DOHH2 (cell line): ENCODE results near the gene ESPN.

ENCODE experiments used
- H3F3A ChIP-seq: fragments of 200-600 bp; sonication (generic), shearing (Covaris generic); 2 replicates; pipeline ENCODE4 v1.6.0; 2016; ENCODE audit warnings: antibody characterized with exemption, mild to moderate bottlenecking; ENCODE audit not compliant: control insufficient read depth, insufficient read depth
- H3K27ac ChIP-seq: fragments of 200-600 bp; sonication (generic); 2 replicates; pipeline ENCODE4 v1.5.1; 2014; ENCODE audit warnings: low read depth, mild to moderate bottlenecking, low read length, moderate library complexity
- H3K27me3 ChIP-seq: fragments of 200-600 bp; sonication (generic); 2 replicates; pipeline ENCODE4 v1.6.1; 2014; ENCODE audit warnings: mild to moderate bottlenecking, low read length, mixed read lengths; ENCODE audit not compliant: control insufficient read depth
- H3K36me3 ChIP-seq: fragments of 200-600 bp; sonication (generic); 2 replicates; pipeline ENCODE4 v1.6.1; 2014; ENCODE audit warnings: mild to moderate bottlenecking, low read length, moderate library complexity, mixed read lengths; ENCODE audit not compliant: control insufficient read depth
- H3K4me1 ChIP-seq: fragments of 200-600 bp; sonication (generic); 2 replicates; pipeline ENCODE4 v1.6.1; 2014; ENCODE audit warnings: mild to moderate bottlenecking, low read length, mixed read lengths; ENCODE audit not compliant: control insufficient read depth
- H3K4me2 ChIP-seq: fragments of 200-600 bp; sonication (generic); 2 replicates; pipeline ENCODE4 v1.6.0; 2014; ENCODE audit warnings: mild to moderate bottlenecking, low read length, moderate library complexity
- H3K4me3 ChIP-seq: fragments of 200-600 bp; sonication (generic); 2 replicates; pipeline ENCODE4 v1.5.1; 2014; ENCODE audit warnings: mild to moderate bottlenecking, low read length, mixed read lengths
- H3K79me2 ChIP-seq: fragments of 200-600 bp; sonication (generic); 2 replicates; pipeline ENCODE4 v1.6.1; 2014; ENCODE audit warnings: mild to moderate bottlenecking, low read length, mixed read lengths; ENCODE audit not compliant: control insufficient read depth
- H3K9me2 ChIP-seq: fragments of 200-600 bp; sonication (generic); replicated peaks from 2 replicates; pipeline ENCODE4 v1.6.1; 2014; ENCODE audit warnings: mild to moderate bottlenecking, low read length, mixed read lengths; ENCODE audit not compliant: control insufficient read depth
- H3K9me3 ChIP-seq: fragments of 200-600 bp; sonication (generic); 2 replicates; pipeline ENCODE4 v1.6.1; 2014; ENCODE audit warnings: antibody characterized with exemption, low read length, mixed read lengths; ENCODE audit not compliant: control insufficient read depth, insufficient read depth
- H4K20me1 ChIP-seq: fragments of 200-600 bp; sonication (generic); 2 replicates; pipeline ENCODE4 v1.6.0; 2014; ENCODE audit warnings: low read depth, mild to moderate bottlenecking, antibody characterized with exemption, low read length, moderate library complexity; ENCODE audit not compliant: control insufficient read depth, insufficient read depth
- EZH2phosphoT487 ChIP-seq: fragments of 200-600 bp; sonication (generic); IDR thresholded peaks from 2 replicates; pipeline ENCODE4 v1.6.1; 2017; ENCODE audit warnings: borderline replicate concordance, mild to moderate bottlenecking, antibody characterized with exemption, low read length, moderate library complexity, mixed read lengths
- TF ChIP-seq, protein P1 (sequence below): fragments of 200-600 bp; sonication (generic); IDR thresholded peaks from one replicate; pipeline ENCODE4 v1.5.1; 2014; ENCODE audit warnings: antibody characterized with exemption, mild to moderate bottlenecking, low read depth, low read length; ENCODE audit not compliant: poor library complexity, severe bottlenecking

The ESPN gene

GRCh38 chr1:6487804-6488484 lies 63.4 kb downstream of the ESPN start:
- Histone ChIP-seq H3K9me2 (no peaks in the 10 kb centered on the region), H3K9me3 (no peaks in the 10 kb centered on the region), H3F3A (peaks cover 6% of the 10 kb centered on the region; the same call in 1 of the 2 replicates), H4K20me1 (no peaks in the 10 kb centered on the region), H3K36me3 (no peaks in the 10 kb centered on the region), H3K79me2 (no peaks in the 10 kb centered on the region), H3K27me3 (peaks cover 20% of the 10 kb centered on the region), H3K27ac (no peak overlapping the region), H3K4me1 (peaks cover 10% of the 10 kb centered on the region), H3K4me2 (no peak overlapping the region), H3K4me3 (no peak overlapping the region)
- no peak for TF ChIP-seq EZH2phosphoT487
- TF ChIP-seq, protein P1, sequence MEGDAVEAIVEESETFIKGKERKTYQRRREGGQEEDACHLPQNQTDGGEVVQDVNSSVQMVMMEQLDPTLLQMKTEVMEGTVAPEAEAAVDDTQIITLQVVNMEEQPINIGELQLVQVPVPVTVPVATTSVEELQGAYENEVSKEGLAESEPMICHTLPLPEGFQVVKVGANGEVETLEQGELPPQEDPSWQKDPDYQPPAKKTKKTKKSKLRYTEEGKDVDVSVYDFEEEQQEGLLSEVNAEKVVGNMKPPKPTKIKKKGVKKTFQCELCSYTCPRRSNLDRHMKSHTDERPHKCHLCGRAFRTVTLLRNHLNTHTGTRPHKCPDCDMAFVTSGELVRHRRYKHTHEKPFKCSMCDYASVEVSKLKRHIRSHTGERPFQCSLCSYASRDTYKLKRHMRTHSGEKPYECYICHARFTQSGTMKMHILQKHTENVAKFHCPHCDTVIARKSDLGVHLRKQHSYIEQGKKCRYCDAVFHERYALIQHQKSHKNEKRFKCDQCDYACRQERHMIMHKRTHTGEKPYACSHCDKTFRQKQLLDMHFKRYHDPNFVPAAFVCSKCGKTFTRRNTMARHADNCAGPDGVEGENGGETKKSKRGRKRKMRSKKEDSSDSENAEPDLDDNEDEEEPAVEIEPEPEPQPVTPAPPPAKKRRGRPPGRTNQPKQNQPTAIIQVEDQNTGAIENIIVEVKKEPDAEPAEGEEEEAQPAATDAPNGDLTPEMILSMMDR, result no peak

DNA sequence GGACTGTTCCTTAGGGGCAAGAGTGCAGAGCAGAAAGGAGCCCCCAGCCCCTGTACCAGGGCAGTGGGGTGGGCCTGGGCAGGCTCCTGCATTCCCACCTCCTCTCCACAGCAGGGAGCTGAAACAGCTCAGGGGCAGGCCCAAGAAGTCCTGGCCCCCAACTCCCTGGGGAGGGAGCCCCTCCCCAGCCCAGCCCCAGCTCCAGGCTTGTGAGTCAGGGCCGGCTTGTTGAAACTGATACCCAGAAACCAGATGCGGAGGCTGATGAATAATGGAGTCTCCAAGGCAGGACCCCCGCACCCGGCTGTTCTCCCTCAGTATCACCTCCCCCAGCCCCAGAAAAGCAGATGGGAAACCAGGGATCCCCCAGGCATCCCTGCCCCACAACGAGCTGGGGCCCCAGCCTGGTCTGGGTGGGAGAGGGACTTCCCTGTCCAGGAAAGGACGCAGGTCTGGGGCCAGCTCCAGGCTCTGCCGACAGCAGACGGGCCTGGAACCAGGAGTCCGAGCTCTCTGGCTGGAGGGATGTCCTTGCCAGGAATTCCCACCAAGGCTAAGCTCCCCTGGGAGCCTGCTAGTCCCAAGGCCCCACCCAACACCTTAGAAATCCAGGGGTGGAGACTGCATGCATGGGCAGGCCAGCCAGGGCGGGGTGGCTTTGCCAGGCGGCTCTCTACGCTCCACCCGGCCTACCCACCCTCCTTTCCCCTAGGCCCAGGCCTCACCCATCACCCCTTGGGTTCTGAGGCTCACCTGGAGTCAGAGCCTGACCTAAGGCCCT lies 64.2 kb downstream of the ESPN start:
- TF ChIP-seq EZH2phosphoT487, result no peak
- TF ChIP-seq, protein P1, result no peak

DNA sequence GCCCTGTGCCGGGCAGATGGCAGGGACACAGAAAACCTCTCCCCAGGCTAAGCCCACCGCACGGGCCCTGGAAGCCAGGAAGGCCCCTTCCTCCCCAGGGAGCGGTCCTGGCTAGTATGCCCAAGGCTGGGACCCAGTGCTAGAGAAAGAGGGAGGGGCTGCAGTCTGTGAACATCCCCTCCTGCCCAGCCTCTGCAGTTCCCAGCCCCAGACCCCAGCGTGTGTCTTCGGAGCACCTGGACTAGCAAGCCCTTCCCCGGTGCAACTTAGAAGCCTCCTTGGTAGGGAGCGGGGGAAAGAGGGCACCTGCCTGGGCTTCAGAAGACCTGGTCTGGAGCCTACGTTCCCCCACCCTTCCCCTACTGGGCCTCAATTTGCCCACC lies 64.8 kb downstream of the ESPN start:
- H3K36me3 ChIP-seq, result no peaks in the 10 kb centered on the region
- peaks cover 16% of the 10 kb centered on the region for H3K27me3 ChIP-seq
- no peak overlapping the region for H3K27ac ChIP-seq
- H3F3A ChIP-seq, result peaks cover 10% of the 10 kb centered on the region
- peaks cover 10% of the 10 kb centered on the region for H3K4me1 ChIP-seq
- no peaks in the 10 kb centered on the region for H3K9me2 ChIP-seq
- TF ChIP-seq EZH2phosphoT487, result no peak
- TF ChIP-seq, protein P1, result no peak
- no peaks in the 10 kb centered on the region for H3K79me2 ChIP-seq
- peak overlapping the region; percentile 91 for H3K4me2 ChIP-seq
- H3K9me3 ChIP-seq, result no peaks in the 10 kb centered on the region
- no peaks in the 10 kb centered on the region for H4K20me1 ChIP-seq
- H3K4me3 ChIP-seq, result peak overlapping the region; percentile 85; the same call in 1 of the 2 replicates

More for the DNA sequence above, 64.2 kb downstream of the ESPN start:
- Histone ChIP-seq H4K20me1 (no peaks in the 10 kb centered on the region), H3K36me3 (no peaks in the 10 kb centered on the region), H3K9me3 (no peaks in the 10 kb centered on the region), H3K4me3 (no peak overlapping the region), H3F3A (peaks cover 10% of the 10 kb centered on the region), H3K27me3 (peaks cover 20% of the 10 kb centered on the region), H3K4me1 (peaks cover 10% of the 10 kb centered on the region), H3K4me2 (no peak overlapping the region), H3K9me2 (no peaks in the 10 kb centered on the region), H3K79me2 (no peaks in the 10 kb centered on the region), H3K27ac (no peak overlapping the region)
